Brain microvascular endothelial cell (primary cell): Measurements from ENCODE around the gene KCTD6.

Experiments
- DNase-seq: peaks from one replicate; pipeline ENCODE4 v3.0.0-alpha.2; 2020
- H3K27ac ChIP-seq: fragments of 250-450 bp; sonication (Bioruptor Pico); 2 replicates; pipeline ENCODE4 v1.5.1; 2020; ENCODE audit warnings: mild to moderate bottlenecking, moderate library complexity
- H3K27me3 ChIP-seq: fragments of 250-450 bp; sonication (Bioruptor Pico); replicated peaks from 2 replicates; pipeline ENCODE4 v1.5.1; 2020; ENCODE audit warnings: mild to moderate bottlenecking
- H3K36me3 ChIP-seq: fragments of 250-450 bp; sonication (Bioruptor Pico); replicated peaks from 2 replicates; pipeline ENCODE4 v1.5.1; 2020; ENCODE audit warnings: mild to moderate bottlenecking
- H3K4me3 ChIP-seq: 2 replicates; pipeline ENCODE4 v1.5.1; 2011; ENCODE audit warnings: low read depth, mild to moderate bottlenecking, control low read depth, low read length, moderate library complexity
- in situ Hi-C: cut with HindIII; loops from 2 replicates; pipeline ENCODE4 v1.10.0; 2017; ENCODE audit warnings: low sequenced_read_pairs, low pct_ligation_motif_present
- TF ChIP-seq, protein P1 (sequence below): IDR thresholded peaks from 2 replicates; pipeline ENCODE4 v1.5.1; 2011; ENCODE audit warnings: low read depth, mild to moderate bottlenecking, moderate library complexity, low read length, control low read depth, inconsistent platforms; ENCODE audit errors: missing control alignments

The KCTD6 gene

GRCh38 chr3:58534592-58535494 lies 42.9 kb downstream of the KCTD6 start:
- H3K27ac ChIP-seq, result no peak overlapping the region
- DNase-seq, result no peak
- H3K36me3 ChIP-seq, result no peaks in the 10 kb centered on the region
- H3K4me3 ChIP-seq, result no peak overlapping the region
- H3K27me3 ChIP-seq, result no peaks in the 10 kb centered on the region
- TF ChIP-seq, protein P1, sequence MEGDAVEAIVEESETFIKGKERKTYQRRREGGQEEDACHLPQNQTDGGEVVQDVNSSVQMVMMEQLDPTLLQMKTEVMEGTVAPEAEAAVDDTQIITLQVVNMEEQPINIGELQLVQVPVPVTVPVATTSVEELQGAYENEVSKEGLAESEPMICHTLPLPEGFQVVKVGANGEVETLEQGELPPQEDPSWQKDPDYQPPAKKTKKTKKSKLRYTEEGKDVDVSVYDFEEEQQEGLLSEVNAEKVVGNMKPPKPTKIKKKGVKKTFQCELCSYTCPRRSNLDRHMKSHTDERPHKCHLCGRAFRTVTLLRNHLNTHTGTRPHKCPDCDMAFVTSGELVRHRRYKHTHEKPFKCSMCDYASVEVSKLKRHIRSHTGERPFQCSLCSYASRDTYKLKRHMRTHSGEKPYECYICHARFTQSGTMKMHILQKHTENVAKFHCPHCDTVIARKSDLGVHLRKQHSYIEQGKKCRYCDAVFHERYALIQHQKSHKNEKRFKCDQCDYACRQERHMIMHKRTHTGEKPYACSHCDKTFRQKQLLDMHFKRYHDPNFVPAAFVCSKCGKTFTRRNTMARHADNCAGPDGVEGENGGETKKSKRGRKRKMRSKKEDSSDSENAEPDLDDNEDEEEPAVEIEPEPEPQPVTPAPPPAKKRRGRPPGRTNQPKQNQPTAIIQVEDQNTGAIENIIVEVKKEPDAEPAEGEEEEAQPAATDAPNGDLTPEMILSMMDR, result no peak
- in situ Hi-C loops, result no loop called here

GRCh38 chr3:58535531-58536500 lies 43.9 kb downstream of the KCTD6 start:
- no peaks in the 10 kb centered on the region for H3K36me3 ChIP-seq
- TF ChIP-seq, protein P1, result peak; percentile 6
- DNase-seq, result no peak
- no peak overlapping the region for H3K4me3 ChIP-seq
- in situ Hi-C loops, result no loop called here
- no peak overlapping the region for H3K27ac ChIP-seq
- no peaks in the 10 kb centered on the region for H3K27me3 ChIP-seq

- in situ Hi-C loops, result no loop called here
- no peaks in the 10 kb centered on the region for H3K27me3 ChIP-seq
- no peak within 1 kb of the TSS for H3K27ac ChIP-seq
- H3K36me3 ChIP-seq, result no peaks in the 10 kb centered on the region
- TF ChIP-seq, protein P1, result no peak
- H3K4me3 ChIP-seq, result no peak within 1 kb of the TSS
- DNase-seq, result no peak
Measured at GRCh38 chr3:58536501-58537411, 44.9 kb downstream of the KCTD6 start, which contains the start of gene ACOX2. Gene ACOX2, minus strand, starts transcription at chr3:58537190. Its CDS starts 2,084 bp downstream, at chr3:58535106.

GRCh38 chr3:58537412-58538301 lies 45.8 kb downstream of the KCTD6 start:
- in situ Hi-C loops, result no loop called here
- no peaks in the 10 kb centered on the region for H3K36me3 ChIP-seq
- no peak overlapping the region for H3K4me3 ChIP-seq
- no peak for DNase-seq
- H3K27me3 ChIP-seq, result no peaks in the 10 kb centered on the region
- no peak overlapping the region for H3K27ac ChIP-seq
- TF ChIP-seq, protein P1, result no peak
